Activated naive CD4-positive, alpha-beta T cell (primary cell): ENCODE measurements around the gene EPS15.
"Not testable (repeated sequence)": the region's sequence is repeated elsewhere in the genome, so short reads cannot be mapped to it uniquely, and the experiment has no call there.

Experiments used
- DNase-seq, 4 experiments: peaks; one replicate each; lab custom pipeline; 2025; lab: John Stamatoyannopoulos, UW

Gene EPS15

GRCh38 chr1:51542158-51542953 is 23.3 kb upstream of the EPS15 start:
- DNase-seq: no peak

DNA sequence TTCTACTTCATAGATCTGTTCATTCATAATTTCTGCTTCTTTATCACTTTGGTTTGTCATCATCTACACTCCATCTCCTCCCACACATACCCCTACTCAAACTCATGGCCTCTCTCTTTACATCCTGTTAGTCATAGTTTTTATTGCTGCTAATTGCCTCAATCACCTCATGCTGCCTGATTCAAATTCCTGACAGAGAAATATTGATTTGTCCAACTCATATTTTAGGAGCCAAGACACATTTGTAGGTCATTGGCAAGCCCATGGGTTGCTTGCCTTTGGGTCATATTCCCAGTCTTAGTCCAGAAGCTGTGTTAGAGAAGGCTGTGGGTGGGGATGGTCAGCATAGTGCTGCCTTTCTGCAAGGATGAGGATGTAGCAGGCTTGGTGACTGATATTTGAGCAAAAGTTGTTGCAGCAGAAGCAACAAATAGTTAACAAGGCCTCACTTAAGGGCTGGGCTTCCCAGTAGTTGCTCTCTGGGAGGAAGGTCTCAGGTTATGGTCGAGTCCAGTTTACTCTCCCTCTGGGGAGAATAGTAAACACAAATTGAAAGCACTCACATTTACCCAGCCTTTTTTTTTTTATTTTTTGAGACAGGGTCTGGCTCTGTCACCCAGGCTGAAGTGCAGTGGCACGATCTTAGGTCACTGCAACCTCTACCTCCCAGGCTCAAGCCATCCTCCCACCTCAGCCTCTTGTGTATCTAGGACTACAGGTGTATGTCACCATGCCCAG is 22.4 kb upstream of the EPS15 start:
- no peak for DNase-seq

DNA sequence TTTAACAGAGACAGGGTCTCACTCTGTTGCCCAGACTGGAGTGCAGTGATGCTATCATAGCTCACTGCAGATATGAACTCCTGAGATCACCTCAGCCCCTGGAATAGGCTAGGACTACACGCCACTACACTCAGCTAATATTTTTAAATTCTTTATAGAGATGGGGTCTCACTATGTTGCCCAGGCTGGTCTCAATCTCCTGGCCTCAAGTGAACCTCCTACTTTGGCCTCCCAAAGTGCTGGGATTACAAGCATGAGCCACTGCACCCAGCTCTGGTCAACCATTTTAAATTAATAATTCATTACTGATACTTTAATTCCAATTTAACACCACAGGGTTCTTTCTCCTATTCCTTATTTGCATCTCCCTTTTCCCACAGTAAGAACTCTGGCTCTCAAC is 18.5 kb upstream of the EPS15 start:
- DNase-seq: no peak

- no peak for DNase-seq
Observed at GRCh38 chr1:51535006-51535592, 16.0 kb upstream of the EPS15 start.

GRCh38 chr1:51534447-51534846 is 15.4 kb upstream of the EPS15 start:
- DNase-seq: no peak

GRCh38 chr1:51532853-51533252 is 13.8 kb upstream of the EPS15 start:
- DNase-seq: no peak

DNA sequence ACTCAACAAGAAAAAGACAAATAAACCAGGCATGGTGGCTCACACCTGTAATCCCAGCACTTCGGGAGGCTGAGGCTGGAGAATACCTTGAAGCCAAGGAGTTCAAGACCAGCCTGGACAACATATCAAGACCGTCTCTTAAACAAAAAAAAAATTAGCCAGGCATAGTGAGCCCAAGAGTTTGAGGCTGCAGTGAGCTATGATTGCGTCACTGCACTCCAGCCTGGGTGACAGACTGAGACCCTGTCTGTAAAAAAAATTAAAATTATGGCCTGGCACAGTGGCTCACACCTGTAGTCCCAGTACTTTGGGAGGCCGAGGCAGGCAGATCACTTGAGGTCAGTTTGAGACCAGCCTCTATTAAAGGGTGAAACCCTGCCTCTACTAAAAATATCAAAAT is 11.4 kb upstream of the EPS15 start:
- DNase-seq: not testable (repeated sequence)

DNA sequence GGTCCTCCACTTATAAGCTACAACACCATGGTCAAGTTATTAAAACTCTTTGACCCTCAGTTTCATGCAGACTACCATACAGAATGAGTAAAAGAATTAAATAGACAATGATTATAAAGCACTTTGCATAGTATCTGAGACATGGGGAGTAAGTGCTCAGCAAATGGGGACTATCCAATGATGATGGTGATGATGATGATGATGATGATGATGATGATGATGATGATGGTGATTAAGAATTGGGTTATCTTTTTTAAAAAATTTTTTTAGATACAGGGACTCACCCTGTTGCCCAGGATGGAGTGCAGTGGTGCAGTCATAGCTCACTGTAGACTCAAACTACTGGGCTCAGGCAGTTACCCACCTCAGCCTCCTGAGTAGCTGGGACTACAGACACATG is 8.1 kb upstream of the EPS15 start:
- DNase-seq: no peak

DNA sequence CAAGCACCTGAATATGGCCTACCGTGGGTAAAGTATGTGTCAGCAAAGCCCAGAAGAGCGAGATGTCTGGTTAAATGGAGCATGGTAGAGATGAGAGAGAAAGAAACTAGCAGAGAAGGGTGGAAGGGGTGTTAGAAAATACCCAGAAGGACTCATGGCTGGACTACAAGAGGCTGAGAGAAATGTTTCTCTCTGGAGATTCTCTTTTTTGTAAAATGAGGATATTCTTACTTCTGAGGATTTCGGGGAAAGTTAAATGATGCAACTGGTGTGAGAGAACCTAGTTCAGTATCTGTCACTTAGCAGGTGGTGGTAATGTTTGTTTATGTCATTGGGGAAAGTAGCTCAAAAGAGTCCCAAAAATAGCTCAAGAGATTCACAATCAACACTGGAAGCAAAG is 7.2 kb upstream of the EPS15 start:
- DNase-seq: no peak

DNA sequence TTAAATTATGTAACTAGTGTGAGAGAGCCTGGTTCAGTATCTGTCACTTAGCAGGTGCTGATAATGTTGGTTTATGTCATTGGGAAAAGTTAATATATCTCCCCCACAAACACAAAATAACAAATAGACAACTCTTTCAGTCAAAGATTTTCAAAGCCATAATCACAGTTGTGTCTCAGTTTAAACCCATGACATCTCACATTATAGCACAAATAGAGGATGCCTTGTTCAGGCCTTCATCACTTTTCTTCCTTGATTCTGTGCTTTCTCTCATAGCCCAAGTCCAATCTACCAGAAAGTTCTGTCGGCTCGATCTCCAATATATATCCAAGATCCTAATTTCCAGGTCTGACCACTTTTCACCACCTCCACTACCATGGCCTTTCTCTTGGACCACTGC is 6.2 kb upstream of the EPS15 start:
- no peak for DNase-seq

GRCh38 chr1:51524817-51525216 is 5.8 kb upstream of the EPS15 start:
- DNase-seq: no peak

- DNase-seq: no peak
Observed at GRCh38 chr1:51523931-51524330, 4.9 kb upstream of the EPS15 start.

DNA sequence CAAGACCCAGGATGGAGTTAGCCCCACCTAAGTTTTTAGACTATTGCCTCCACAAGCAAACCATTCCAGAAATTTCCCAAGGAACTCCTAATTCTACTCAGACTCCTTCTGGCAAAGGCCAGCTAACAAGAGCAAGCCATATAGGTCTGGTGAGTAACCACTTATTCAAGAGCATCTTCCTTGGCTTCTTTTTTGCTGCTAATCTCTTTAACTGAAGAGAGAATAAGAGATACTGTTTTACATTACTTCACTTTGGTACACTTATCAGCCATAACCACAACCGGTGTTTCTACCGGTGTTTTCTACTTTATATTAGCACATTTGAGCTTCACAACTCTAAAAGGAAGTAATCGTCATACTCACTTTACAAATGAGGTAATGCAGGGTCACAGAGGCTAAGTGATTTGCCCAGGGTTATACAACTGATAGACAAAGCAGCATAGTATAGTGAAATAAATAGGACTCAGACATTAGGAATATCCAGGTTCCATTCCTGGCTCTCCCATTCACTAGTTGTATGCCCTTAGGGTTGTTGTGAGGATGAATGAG is 1.7 kb upstream of the EPS15 start:
- DNase-seq: no peak

DNA sequence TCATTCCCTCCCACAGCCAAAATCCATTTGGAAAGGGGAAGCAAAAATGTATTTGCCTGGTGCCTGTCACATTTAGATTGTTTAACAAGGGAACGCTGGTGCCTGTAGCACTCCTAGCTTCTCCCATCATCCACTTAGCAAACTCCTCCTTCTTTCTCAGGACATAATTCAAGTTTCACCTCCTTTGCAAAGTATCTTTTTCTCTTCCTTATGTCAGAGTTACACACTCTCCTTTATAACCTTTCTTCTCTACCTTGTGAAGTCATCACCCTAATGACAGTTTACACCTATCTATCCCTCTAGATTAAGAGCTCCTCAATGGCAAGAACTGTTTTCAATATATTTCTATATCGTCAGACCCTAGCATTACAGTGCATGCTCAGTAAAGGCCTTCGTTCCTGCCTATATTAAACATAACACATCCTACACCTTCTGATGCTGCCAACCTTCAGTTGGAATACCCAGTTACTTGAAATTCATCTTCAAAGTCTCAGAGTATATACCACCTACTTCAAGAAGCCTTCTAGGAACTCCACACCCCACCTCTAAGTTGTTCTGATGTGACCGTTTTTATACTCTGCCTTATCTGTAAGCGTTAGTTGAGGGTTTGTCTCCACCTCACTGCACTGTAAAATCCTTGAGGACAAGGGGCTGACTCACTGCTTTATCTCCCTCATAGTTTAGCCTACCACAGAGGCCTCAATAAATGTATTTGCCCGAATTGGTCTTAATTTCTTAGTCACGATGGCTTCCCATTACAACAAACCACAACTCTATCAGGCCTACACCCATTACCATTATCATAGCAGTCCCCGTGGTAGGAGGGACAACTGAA is 1.0 kb upstream of the EPS15 start:
- DNase-seq: no peak

DNA sequence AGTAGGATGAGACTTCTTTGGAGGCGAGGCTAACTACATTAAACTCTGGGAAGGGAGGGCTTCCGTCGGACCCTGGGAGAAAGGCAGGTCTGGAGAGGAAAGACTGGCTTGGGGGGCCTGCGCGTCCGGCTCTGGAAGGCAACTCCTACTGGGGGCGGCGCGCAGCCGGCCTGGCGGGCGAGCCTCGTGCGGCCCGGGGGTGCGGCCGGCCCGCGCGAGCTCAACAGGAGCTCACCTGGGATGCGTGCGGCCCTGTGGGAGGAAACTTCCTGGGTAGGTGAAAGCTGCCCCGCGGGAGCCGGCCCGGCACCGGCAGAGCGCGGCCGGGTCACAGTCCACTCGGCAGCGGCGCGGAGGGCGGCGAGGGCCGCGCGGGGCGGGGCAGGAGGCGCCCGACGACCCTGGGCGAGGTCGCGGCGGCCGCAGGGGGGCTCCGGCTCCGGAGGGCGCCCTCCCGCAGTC is 449 bp downstream of the EPS15 start:
- DNase-seq: peak in 2 of 4 experiments; percentile 13 to 29

DNA sequence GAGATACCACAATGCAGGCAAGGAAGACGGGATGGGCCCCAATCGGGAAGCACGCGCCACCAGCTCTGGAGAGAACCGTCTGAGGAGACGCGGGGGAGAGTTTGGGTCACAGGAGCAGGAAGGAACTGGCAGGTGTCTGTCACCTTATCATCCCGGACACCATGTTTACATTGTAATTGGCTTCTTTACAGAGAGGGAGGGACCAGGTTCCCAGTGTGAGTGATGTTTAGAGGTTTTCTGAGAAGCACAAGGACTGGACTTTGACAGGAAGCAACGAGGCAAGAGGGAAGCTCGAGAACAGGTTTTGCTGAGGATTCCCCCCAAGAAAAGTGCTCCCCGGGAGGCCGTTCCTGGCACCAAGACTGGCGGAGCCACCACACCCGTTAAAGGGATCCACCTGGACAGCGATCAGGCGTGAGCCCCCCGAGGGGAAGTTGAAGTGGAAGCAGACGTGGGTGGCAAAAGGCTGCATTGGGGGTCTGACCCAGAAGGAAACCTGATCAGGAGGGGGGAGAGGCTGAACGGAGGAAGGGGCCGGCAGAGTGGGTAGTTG is 957 bp downstream of the EPS15 start:
- no peak for DNase-seq

DNA sequence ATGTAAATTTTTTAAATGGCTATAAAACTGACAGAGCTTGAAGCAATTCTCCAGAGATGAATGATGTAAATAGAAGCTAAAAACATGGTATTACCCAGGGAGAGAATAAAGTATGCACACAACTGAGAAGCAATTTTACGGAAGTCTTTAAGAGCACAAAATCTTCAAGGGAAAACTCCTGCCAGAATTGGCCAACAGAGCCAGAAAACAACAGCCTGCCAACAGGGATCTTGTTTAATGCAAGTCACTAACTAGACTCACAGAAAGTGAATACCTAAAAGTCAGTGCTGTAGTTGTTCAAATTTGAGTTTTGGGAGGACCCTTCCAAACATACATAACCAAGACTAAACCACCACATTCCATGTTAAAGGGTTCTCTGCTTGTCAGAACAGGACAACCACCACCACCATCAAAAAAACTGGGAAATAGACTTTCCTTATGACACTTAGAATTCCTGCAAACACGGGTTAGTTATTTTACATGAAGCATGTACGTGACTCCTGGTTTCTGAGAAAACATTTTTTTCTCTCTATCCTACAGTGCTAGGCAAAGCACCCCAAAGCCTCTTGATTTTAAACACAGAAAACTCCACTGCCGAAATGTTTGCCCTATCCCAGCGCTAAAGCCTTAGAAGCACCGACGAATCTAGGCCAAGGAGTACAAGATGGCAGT is 1.6 kb downstream of the EPS15 start:
- DNase-seq: no peak

DNA sequence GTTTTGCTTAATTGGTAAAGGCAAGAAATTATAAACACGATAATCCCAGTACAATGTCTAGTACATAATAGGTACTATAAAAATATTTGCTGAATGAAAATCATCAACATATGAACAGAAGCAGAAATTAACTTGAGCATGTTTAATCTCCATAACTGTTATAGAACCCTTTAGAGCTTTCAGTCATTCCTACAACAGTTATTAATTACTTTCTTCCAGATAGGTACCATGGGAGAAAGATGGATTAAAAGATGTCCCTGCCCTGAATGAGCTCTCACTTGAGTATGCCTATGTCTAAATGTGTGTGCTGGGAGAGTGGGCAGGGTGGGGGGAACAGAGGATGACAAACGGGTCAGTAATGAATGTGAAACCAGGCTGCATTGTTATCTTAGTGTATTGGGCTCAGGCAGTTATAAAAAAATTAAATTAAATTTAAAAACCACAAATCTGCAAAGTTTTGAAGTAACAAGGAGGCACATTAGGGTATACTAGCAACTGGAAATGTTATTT is 2.4 kb downstream of the EPS15 start:
- DNase-seq: no peak

DNA sequence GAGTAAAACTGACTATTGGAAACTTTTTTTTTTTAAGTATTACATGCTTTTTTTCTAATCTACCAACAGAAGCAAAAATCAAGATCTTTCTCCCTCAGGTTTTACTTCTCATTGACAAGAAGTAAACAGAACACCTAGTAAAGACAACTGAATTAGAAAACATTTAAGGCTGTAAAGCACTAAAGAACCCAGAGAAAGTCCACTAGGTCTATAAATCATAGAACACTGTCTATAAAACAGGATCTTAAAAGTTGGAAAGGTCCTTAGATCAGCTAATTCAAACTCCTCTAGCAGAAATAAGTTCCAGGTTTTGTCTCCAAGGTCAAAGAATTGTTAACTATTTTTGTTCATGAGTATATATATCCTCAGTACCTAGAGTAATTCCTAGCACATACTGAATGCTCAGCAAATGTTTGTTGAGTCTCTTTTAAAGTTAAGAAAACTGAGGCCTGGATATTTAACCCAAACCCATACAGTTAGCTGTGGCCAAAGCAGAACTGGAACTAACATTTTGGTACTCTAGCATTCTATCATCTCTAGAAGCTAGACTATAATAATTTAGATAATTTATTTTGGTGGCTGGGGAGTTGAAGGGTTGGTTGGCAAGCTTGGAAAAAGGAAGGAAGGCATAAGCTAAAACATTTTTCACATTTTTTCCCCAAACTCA is 3.0 kb downstream of the EPS15 start:
- no peak for DNase-seq

DNA sequence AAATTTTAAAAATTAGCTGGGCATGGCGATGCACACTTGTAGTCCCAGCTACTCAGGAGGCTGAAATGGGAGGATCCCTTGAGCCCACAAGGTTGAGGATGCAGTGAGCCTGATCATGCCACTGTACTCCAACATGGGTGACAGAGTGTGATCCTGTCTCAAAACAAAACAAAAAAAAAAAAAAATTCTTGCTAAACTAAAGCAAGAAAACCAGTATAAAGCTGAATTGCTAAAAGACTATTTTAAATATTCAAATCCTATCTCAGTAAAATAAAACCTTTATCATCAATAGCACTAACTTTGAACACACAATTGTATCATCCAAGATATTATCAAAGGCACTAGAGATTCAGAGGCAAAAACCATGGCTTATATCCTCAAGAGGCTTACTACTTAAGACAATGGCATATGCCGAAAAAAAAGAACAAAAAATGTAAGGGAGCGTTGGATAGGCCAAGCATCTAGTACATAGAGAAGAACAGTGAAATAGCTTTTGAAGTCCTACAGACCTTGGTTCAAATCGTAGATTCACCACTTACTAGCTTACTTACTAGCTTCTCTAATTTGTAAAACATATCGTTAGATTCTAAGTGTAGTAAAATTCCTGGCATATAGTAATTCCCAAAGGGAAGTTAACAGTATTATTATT is 3.6 kb downstream of the EPS15 start:
- DNase-seq: no peak
